Kidney tubule cell (primary cell): ENCODE results near the gene ACSS2.
"Not testable (repeated sequence)": the region's sequence is repeated elsewhere in the genome, so short reads cannot be mapped to it uniquely, and the experiment has no call there.

Source experiments
- DNase-seq: peaks from one replicate; pipeline ENCODE4 v3.0.0-alpha.2; 2018; ENCODE audit warnings: low spot score

ACSS2 gene

GRCh38 chr20:34874094-34874654 is 2.2 kb upstream of the ACSS2 start:
- peak; percentile 88 for DNase-seq

- DNase-seq = peak; percentile 98
These were observed 588 bp upstream of the ACSS2 start for GRCh38 chr20:34875642-34876405.

DNA sequence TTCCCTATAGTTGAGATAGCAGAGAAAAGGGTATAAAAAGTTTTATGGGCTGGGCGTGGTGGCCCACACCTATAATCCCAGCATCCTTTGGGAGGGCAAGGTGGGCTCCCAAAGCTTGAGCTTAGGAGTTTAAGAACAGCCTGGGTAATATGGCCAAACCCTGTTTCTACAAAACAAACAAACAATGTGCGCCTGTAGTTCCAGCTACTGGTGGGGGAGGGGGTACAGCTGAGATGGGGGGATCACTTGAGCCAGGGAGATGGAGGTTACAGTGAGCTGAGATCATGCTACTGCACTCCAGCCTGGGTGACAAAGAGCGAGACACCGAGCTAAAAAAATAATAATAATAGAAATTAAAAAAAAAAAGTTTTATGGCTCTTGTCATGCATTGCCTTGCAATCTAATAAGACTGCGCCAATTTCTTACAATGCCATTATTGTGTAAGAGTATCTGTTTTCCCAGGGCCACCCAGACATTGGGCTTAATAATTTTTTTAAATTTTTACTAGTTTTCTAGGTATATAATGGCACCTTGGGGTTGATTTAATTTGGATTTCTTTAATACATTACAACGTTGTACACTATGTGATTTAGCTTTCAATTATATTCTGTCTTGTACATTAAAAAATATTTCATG is 3.9 kb downstream of the ACSS2 start:
- no peak for DNase-seq

DNA sequence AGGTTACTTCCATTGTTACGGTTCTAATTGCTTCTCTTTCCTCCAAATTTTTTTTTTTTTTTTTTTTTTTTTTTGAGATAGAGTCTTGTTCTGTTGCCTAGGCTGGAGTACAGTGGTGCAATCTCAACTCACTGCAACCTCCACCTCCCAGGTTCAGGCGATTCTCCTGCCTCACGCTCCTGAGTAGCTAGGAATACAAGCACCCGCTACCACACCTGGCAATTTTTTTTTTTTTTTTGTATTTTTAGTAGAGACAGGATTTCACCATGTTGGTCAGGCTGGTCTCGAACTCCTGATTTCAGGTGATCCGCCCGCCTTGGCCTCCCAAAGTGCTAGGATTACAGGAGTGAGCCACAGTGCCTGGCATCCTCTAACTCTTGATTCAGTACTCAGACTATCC is 4.6 kb downstream of the ACSS2 start:
- not testable (repeated sequence) for DNase-seq

DNA sequence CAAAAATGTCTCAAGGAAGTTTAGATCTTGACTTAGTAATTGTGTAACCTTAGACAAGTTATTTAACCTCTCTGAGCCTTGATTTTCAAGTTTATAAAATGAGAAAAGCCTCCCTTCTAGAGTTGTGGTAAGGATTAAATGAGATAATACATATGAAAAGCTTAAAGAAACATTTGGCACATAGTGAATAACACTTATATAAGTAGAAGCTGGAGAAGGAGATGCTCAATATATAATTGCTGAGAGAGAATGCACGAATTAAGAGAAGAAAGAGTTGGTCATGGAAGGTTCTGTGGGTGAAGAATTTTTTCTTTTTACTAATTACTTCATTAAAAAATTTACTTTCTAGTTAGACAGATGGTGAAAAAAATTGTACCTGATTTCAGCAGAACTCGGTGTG is 5.3 kb downstream of the ACSS2 start:
- no peak for DNase-seq

- DNase-seq = no peak
These were observed 6.8 kb downstream of the ACSS2 start for GRCh38 chr20:34883087-34883688.

DNA sequence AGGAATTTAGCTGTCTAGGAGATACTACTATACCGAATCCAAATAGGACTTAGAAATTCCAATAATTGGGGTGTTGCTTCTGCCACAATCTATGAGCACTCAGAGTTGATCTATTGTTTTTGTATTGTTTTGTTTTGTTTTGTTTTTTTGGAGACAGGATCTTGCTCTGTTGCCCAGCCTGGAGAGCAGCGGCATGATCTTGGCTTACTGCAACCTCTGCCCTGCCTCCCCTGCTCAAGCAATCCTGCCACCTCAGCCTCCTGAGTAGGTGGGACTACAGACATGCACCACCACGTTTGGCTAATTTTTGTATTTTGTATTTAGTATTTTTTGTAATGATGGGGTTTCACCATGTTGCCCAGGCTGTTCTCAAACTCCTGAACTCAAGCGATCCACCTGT is 7.4 kb downstream of the ACSS2 start:
- no peak for DNase-seq

GRCh38 chr20:34884260-34884659 is 7.8 kb downstream of the ACSS2 start:
- DNase-seq = no peak

- DNase-seq = no peak
These were observed 9.7 kb downstream of the ACSS2 start for GRCh38 chr20:34886122-34886521.

GRCh38 chr20:34887023-34887422 is 10.6 kb downstream of the ACSS2 start:
- no peak for DNase-seq

DNA sequence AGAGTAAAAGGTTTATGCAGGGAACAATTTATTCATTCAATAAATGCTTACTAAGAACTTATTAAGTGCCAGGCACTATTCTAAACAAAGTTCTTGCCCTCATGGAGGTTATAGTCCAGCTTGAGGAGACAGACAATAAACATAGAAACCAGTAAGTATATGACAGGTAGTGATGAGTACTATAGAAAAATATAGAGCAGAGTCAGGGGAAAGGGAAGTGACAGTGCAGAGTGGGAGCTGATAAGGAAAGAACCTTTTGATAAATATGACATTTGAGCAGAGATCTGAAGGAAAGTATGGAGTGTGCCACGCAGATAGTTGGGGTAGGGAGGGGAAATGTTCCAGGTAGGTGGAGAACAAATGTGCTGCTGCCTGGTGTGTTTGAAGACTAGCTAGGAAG is 12.1 kb downstream of the ACSS2 start:
- DNase-seq = no peak

- peak; percentile 65 for DNase-seq
These were observed 15.0 kb downstream of the ACSS2 start for GRCh38 chr20:34891166-34892062.

DNA sequence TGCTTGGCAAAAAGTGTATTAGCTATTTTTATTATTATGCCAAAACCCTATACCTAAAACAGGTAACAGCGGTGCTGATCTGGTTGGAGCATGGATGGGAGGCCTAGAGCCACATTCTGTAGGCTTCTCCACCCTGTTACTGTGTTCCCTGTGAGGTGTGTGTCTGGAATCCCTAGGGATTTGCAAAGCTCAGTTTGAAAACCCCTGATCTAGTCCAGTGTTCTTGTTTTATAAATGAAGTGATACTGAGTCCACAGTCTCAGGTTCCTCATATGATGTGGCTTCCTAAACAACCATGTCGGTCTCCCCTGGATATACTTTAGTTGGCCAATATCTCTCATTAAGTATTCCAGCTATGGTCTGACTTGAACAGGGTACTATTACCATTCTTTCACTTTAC is 16.3 kb downstream of the ACSS2 start:
- DNase-seq = no peak

GRCh38 chr20:34894723-34895122 is 18.3 kb downstream of the ACSS2 start:
- DNase-seq = no peak

- no peak for DNase-seq
These were observed 19.1 kb downstream of the ACSS2 start for GRCh38 chr20:34895465-34895864.

DNA sequence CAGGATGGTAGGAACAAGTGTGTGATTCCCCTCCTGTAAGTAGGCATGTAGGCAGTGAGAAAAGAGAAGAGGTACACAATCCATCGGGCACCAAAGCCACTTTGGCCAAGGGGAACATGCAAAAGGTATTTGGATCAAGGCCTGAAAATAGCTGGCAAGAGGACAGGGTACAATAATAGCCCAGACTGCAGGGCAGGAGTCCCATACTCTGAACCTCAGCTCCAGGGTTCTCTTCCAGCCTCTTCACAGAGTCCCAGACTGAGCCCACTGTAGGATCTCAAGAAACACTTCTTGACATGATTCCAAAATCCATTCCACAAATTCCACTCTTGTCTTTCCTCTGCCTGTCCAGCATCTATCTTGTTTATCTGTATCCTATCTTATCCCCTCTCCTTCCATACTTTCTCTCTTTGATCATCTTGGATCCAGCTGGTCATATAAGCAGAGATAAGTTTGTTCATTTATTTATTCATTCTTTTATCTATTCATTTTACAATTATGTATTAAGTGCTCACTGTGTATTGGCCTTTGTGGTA is 19.7 kb downstream of the ACSS2 start:
- DNase-seq = no peak

DNA sequence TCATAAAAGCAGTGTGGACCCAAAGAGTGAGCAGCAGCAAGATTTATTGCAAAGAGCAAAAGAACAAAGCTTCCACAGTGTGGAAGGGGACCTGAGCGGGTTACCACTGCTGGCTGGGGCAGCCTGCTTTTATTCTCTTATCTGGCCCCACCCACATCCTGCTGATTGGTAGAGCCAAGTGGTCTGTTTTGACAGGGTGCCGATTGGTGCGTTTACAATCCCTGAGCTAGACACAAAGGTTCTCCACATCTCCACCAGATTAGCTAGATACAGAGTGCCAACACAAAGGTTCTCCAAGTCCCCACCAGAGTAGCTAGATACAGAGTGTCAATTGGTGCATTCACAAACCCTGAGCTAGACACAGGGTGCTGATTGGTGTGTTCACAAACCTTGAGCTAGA is 21.7 kb downstream of the ACSS2 start:
- not testable (repeated sequence) for DNase-seq

DNA sequence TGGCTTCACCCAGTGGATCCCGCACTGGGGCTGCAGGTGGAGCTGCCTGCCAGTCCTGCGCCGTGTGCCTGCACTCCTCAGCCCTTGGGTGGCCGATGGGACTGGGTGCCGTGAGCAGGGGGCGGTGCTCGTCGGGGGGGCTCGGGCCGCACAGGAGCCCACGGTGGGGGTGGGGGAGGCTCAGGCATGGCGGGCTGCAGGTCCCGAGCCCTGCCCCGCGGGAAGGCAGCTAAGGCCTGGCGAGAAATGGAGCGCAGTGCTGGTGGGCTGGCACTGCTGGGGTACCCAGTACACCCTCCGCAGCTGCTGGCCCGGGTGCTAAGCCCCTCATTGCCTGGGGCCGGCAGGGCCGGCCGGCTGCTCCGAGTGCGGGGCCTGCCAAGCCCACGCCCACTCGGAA is 22.3 kb downstream of the ACSS2 start:
- DNase-seq = not testable (repeated sequence)

- DNase-seq = no peak
These were observed 27.8 kb downstream of the ACSS2 start for GRCh38 chr20:34904202-34904621.

- peak; percentile 95 for DNase-seq
These were observed 31.4 kb downstream of the ACSS2 start for GRCh38 chr20:34907616-34908469.

DNA sequence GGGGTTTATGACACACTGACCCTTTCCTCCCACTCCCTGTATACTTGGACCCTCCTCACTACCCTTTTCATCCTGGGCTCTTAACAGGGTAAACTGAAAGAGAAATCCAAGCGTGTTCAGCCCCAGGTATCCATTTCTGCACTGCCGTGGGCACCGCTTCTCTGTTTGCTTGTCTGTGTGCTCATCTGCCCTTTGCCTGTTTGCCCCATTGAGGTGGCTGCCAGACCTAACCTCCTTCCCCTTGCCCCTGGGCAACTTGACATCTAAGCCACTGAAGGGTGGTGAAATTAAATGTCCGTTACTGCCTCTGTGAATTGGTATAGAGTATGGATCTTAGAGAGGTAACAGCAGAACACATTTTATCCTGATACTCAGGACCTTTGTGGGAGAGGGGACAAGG is 38.7 kb downstream of the ACSS2 start:
- no peak for DNase-seq
